NCI-H510A (cell line): ENCODE measurements around the gene EXOC6B.
"Not testable (repeated sequence)": the region's sequence is repeated elsewhere in the genome, so short reads cannot be mapped to it uniquely, and the experiment has no call there.

Source experiments
- DNase-seq: peaks from one replicate; lab custom pipeline; 2025; lab: John Stamatoyannopoulos, UW

EXOC6B gene

DNA sequence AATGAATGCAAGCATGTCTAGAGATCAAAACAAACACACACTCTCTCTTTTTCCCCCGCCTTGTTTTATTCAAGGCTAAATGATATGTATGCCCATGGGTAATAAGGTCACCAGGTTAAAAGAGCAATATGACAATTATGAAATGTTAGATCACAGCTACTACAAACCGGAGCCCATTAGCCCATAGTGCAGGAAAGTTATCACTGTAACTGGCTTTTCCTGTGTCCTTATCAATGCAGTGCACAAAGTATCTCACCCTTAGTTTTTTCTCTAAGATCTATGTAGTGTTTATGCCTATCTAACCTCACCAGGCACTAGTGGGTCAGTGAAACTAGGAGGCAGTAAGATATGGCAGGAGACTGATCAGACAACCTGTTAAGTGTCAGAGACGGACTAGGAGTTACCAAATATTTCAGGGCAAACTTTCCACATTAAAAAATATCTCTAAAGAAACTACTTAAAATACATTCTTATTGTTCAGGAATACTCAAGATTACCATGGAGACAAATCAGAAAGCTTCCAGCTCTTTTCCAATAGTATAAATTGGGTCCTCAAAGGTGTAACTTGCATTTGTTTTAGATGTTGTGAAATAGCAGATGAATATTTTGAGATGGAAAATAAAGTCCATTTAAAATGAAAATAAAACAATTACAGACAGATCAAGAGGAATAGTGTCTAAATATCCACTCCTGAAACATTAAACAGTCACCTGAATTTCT is 282.2 kb downstream of the EXOC6B start:
- no peak for DNase-seq

DNA sequence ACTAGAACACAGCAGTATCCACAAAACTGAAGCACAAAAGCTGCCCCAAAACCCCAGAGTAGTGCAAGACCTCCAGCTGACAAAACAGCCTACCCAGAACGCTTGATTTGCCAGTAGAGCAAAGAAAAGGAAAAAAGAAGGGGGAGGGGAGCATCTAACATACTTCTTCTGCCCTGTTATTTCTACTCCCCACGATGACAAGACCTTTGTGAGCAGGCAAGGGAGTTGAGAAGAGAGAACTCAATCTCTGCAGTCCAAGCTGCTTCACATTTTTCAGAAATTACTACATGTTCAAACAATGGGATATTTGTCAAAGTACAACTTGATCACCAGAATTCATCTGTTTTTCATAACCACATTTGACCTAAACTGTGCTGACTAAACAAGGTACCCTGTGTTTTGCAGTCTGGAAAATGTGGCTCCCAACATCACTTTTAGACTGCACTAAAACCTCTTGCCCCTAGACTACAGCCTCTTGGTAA is 286.7 kb downstream of the EXOC6B start:
- DNase-seq: no peak

DNA sequence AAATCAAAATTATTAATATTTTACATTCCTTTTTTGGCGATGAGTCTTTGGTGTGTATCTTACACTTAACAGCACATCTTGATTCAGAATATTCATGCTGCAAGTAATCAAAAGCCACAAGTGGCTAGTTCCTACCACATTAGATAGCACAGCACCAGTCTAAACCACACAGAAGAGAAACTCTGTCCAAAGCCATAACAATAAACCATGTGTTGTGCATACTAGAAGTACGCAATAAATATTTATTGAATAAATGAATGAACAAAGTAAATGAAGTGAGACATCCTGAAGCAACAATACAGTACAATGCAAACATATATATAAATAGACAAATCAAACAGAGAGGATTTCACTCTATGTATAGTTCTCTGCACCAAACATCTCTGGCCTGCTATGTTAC is 287.3 kb downstream of the EXOC6B start:
- DNase-seq: no peak

DNA sequence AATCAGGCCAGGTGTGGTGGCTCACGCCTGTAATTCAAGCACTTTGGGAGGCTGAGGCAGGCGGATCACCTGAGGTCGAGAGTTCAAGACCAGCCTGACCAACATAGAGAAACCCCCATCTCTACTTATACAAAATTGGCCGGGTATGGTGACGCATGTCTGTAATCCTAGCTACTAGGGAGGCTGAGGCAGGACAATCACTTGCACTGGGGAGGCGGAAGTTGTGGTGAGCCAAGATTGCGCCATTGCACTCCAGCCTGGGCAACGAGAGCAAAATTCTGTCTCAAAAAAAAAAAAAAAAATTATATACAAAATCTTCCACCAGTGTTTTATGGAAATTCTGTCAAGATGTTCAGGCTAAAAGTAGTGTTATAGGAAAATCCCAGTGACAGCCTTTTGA is 290.2 kb downstream of the EXOC6B start:
- DNase-seq: not testable (repeated sequence)

DNA sequence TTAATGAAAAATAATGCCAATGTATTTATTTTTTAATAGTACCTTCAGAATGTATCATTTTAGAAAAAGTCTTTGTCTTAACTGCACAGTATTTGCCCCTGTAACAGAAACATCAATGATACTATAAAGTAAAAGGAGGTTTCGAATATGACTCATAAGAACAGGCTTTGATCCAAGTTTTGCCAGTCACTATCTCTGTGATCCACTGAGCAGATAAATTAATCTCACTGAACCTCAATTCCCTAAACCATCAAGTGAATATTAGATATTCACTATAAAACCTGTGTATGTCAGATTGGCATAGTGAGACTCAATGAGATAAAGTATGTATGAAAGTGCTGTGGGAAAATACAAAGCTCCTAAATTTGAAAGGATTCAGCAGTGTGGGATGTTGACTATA is 292.1 kb downstream of the EXOC6B start:
- no peak for DNase-seq

DNA sequence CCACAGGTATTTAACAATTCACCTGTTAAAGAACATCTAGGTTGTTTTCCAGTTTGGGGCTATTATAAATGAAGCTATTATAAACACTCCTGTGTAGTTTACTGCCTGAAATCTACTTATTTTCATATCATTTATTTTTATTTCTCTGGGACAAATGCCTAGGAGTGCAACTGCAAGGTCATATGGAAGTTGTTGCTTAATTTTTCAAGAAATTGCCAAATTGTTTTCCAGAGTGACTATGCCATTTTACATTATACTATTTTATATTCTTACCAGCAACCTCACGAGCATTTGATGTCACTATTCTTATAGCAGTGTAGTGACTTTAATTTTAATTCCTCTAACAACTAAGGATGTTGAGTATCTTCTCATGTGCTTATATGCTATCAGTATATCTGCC is 298.4 kb downstream of the EXOC6B start:
- no peak for DNase-seq

DNA sequence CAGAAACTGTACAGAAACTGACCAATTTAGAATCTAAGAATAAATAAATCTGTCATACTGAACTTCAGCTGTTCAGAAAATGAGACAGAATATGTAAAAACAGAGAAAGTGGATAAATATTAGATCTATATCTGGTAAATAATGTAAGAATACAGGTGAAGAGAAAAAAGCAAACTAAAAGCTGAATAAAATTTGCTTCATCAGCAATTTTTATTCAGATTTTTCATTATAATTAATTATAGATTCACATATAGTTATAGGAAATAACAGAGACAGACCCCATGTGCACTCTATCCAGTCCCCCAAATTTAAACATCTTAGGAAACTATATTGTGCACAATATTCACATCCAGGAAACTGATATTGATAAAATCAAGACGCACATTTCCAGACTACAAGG is 299.2 kb downstream of the EXOC6B start:
- DNase-seq: no peak

DNA sequence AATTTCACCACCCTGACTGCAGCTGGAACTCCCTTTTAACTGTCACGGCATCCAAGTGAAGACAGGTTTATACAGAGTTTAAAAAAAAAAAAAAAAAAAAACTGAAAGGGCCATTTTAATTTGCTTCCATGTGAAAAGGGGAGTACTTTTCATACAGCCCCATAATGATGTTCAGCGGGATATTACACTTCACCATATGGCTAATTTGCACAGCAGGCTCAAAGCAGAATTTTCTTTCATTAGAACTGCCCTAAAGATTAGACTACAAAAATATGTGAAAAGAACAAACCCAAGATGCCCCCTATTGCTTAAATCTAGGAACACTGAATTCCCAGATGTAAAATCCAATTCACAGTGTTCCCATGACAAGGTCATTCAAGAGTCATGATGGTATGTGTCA is 301.8 kb downstream of the EXOC6B start:
- no peak for DNase-seq

DNA sequence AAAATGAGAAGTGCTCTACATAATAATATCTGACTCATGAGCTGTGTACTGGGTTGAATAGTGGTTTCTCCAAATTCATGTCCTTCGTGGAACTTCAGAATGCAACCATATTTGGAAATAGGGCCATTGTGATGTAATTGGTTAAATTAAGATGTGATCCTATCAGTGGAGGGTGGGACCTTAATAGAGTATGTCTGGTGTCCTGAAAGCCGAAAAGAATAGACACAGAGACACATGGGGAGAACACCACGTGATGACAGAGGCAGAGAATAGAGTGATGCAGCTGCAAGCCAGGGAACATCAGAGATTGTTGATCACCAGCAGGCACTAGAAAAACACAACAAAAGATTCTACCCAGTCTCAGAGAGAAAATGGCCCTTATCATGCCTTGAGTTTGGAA is 310.1 kb downstream of the EXOC6B start:
- DNase-seq: no peak

DNA sequence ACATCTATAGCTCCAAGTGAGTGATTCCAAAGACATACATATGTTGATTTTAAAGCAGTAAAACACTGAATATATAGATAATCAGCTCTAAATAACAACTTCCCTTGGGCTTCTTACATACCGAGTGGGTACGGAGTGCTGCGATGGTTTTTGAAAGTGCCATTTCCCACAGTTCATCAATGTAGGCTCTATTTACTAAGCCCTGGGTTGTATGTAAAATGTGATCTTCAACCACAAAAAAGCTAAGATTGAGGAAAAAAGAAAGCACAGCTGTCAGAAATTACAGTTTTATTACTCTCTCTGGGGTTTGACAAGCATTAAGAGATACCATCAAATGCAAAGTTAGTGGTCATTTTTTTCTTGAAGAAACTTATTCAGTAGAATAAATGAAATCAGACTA is 312.8 kb downstream of the EXOC6B start:
- DNase-seq: no peak

DNA sequence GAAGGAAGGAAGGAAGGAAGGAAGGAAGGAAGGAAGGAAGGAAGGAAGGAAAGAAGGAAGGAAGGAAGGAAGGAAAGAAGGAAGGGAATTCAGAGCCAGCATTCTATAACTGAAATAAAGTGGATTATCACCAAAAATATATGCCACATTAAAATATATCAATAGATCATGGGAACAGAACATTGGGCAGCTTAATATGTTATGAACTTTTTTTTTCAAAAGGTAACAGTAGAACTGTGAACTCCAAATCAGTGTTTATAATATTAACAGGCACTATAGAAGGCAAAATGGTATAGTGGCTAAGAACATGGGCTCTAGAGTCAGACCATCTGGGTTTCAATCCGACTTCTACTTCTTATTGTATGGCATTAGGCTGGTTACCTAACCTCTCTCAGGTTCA is 313.5 kb downstream of the EXOC6B start:
- no peak for DNase-seq

DNA sequence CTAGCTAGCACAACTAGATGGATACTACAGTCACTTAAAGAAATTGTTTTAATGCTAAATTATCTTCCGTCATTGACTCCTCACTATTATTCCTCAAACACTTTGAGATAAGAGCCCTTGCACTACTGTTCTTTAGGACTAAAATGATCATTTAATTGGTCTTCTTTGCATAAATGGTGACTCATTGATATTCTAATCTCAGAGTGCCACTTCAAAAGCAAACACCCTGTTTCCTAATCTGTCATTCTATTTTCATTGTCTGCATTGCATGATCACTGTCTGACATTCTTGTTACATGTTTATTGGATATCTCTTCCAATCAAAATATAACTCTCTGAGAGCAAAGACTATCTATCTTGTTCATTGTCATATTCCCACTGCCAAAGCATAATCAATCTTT is 313.9 kb downstream of the EXOC6B start:
- no peak for DNase-seq

DNA sequence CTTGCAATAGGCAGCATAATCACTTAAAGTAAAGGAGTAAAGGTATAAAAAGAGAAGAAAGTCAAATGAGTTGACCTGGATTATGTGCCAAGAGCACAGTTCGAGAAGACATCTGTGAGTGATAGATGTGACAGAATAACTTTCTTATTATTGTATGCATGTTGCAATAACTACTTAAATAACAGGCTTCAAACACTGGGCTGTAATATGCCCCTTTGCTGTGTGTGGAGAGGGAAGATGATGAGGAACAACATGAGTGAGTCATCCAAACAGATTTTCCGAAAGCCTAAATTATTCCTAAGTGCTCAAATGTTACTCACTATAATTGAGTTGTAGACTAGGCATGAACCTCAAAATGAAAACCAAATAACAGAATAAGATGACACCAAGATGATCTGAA is 328.1 kb downstream of the EXOC6B start:
- DNase-seq: no peak

DNA sequence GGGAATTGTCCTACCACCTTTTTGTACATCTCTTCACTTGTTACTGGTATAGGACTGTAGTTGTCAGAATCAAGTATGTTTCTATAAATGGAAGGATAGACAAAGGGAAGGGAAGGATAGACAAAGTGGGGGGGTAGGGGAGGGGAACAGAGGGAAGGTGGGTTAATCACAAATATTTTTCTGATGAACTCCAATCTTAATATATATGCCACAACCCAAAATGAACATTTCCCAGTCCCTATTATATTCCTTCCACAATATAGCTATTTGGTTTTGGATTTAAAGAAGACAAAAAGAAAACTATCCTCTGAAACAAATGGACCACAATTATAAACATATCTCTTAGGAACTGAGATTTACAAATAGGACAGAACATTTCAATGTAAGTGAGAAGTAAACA is 329.4 kb downstream of the EXOC6B start:
- no peak for DNase-seq

DNA sequence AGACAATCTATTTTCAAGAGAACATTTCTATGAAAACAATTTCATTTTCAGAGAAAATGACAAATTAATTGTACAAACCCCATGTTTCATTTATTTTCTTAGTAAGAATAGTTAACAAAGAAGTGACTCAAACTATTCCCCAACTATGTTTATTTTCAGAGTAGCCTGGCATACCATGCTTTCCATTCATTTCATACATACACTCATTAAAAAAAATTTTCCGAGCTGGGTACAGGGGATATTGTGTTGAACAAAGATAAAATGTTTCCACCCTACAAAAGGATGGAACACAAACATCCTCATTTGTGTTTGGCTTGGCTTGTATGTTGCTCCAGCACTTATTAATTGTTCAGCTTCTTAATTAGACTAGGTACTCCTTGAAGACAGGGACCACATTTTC is 331.4 kb downstream of the EXOC6B start:
- no peak for DNase-seq

DNA sequence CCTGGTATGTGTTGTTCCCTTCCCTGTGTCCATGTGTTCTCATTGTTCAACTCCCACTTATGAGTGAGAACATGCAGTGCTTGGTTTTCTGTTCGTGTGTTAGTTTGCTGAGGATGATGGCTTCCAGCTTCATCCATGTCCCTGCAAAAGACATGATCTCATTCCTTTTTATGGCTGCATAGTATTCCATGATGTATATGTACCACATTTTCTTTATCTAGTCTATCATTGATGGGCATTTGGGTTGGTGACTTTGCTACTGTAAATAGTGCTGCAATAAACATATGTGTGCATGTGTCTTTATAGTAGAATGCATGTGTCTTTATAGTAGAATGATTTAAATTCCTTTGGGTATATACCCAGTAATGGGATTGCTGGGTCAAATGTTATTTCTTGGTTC is 341.2 kb downstream of the EXOC6B start:
- not testable (repeated sequence) for DNase-seq

DNA sequence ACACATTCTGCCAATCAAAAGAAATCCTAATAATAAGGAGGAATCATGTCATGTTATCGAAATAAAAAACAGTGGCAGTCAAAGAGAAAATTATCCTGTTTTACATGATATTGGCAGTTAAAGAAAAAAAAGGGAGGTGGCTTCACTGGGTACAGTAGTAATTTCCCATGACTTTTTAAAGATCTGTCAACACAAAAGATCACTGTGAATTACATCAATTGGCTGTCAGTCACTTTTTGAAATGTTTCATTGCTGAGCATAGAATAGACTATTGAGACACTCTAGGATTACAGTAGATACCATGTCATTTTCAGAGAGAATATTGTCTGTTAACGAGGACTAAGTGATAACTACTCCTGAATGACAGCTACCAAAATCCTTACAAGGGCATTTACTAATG is 342.5 kb downstream of the EXOC6B start:
- DNase-seq: no peak

DNA sequence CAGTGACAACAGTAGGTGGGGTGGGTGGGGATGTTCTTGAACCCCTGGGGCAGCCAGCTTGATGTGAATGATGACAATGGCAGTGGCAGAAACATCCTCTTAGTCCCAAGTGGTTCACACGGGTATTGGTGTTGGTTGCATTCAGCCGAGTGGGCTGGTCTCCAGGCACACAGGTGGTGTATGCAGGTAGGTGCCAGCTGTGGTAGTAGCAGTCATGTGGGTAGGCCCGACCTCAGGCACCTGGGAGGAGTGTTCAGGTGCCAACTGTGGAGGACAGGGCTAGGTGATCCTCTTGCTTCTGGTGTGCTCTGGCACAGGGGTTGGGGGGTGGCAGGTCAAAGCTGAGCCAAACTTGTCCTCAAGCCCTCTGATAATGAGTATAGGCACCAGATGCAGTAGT is 350.6 kb downstream of the EXOC6B start:
- DNase-seq: no peak

DNA sequence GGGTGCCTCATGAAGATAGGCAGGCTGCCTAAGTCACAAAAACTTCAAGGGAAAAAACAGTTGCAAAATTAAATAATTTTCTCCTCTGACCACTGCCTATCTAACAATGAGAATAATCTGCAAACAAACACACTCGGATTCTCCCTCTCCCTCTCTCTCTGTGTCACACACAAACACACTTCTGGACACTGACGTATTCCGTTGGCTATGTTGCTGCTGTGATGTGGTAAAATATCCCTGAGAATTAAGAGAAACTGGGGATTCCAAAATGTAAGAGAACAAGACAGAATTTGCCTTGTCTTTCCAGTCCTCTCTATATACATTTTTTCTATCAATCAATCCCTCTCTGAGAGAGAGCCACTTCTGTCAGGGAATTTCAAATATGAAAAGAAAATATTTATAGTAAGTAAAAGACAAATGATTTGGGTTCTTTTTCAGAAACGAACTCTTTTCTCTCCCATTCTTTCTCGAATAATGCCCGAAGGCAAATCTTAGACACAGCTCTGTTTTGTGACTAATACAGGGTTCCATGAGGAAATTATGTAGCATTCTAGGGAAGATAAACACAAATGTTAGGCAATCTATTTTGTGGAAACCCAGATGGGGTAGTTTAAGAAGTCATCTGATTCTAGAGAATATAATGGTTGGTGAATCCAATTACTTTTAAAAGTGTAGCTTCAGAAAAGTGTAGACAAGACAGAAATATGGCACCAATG is 367.9 kb downstream of the EXOC6B start:
- DNase-seq: no peak

DNA sequence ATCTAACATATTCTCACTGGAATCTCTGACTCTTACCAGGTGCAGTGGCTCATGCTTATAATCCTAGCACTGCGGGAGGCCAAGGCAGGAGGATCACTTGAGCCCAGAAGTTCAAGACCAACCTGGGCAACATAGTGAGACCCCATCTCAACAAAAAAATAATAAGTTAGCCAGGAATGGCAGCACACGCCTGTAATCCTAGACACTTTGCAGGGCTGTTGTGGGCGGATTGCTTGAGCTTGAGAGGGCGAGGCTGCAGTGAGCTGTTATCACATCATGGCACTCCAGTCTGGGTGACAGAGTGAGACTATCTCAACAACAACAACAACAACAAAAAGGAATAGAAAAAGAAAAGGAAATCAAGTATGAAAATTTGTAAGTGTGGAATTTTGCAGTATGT is 371.6 kb downstream of the EXOC6B start:
- DNase-seq: no peak

DNA sequence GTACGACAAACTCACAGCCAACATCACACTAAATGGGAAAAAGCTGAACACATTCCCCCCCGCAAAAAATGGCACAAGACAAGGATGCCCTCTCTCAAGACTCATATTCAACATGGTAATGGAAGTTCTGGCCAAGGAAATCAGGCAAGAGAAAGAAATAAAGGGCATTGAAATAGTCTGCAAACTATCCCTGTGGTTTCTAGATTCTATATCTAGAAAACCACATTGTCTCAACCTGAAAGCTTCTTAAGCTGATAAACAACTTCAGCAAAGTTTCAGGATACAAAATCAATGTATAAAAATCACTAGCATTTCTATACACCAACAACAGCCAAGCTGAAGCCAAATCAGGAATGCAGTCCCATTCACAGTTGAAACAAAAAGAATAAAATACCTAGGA is 383.6 kb downstream of the EXOC6B start:
- DNase-seq: no peak

DNA sequence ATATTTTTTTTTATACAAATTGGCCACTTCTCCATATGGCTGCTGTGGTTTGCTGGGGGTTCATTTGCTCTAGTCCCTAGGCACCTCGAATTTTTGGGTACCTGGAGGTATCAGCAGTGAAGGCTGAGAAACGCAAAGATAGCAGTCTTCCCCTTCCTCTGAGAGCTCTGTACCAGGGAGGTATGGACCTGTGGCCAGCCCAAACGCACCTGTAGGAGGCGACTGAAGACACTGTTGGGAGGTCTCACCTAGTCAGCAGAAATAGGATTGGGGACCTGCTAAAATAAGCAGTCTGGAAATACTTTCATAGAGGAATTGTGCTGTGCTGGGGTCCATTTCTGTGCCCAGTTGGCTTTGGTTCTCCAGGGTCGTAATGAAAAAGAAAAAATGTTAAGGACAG is 385.9 kb downstream of the EXOC6B start:
- no peak for DNase-seq

DNA sequence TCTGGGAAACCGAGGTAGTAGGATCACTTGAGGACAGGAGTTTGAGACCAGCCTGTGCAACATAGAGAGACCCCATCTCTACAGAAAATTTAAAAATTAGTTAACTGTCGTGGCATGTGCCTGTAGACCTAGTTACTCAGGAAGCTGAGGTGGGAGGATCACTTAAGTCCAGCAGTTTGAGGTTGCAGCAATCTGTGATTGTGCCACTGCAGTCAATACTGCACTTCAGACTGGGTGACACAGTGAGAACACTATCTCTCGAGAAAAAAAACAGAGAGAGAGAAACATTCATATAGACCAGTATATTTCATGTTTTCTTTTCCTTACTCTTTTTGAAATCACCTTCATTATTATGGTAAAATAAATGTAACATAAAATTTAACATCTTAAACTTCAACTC is 387.5 kb downstream of the EXOC6B start:
- no peak for DNase-seq

DNA sequence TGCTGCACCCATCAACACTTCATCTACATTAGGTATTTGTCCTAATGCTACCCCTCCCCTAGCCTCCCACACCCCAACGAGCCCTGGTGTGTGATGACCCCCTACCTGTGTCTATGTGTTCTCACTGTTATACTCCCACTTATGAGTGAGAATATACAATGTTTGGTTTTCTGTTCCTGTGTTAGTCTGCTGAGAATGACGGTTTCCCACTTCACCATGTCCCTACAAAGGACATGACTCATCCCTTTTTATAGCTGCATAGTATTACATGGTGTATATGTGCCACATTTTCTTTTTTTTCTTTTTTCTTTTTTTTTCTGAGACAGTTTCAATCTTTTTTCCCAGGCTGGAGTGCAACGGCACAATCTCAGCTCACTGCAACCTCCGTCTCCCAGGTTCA is 394.1 kb downstream of the EXOC6B start:
- DNase-seq: no peak
